RCC 7860 (cell line): Measurements from ENCODE around the gene ZSWIM5.
A peak's percentile ranks its signal among the peaks of the same experiment; 100 is the strongest.

Experiments
- DNase-seq: peaks from one replicate; pipeline ENCODE4 v3.0.0-alpha.2; 2015; ENCODE audit warnings: low spot score
- FAIRE-seq: peaks from 2 replicates; lab custom pipeline; 2012; peaks lifted over from hg19 to GRCh38; lab: Jason Lieb, UNC

Gene ZSWIM5

GRCh38 chr1:45037456-45037855 lies 168.9 kb downstream of the ZSWIM5 start:
- no peak for FAIRE-seq

GRCh38 chr1:45035631-45036301 lies 170.6 kb downstream of the ZSWIM5 start:
- FAIRE-seq (no peak), DNase-seq (no peak)

More at GRCh38 chr1:45037456-45037855, 168.9 kb downstream of the ZSWIM5 start:
- no peak for DNase-seq

- DNase-seq (no peak), FAIRE-seq (no peak)
Observed at GRCh38 chr1:45033356-45033755, 173.0 kb downstream of the ZSWIM5 start.

GRCh38 chr1:45032837-45033236 lies 173.6 kb downstream of the ZSWIM5 start:
- FAIRE-seq (no peak), DNase-seq (no peak)

GRCh38 chr1:45026446-45026845 lies 180.0 kb downstream of the ZSWIM5 start:
- no peak for FAIRE-seq
- no peak for DNase-seq

GRCh38 chr1:45023663-45024062 lies 182.7 kb downstream of the ZSWIM5 start:
- DNase-seq (no peak), FAIRE-seq (no peak)

GRCh38 chr1:45018599-45019230 lies 187.7 kb downstream of the ZSWIM5 start:
- FAIRE-seq, result no peak
- DNase-seq, result peak; percentile 38

- no peak for FAIRE-seq
- DNase-seq, result no peak
Observed at GRCh38 chr1:45016767-45017166, 189.6 kb downstream of the ZSWIM5 start.

GRCh38 chr1:45016090-45016697 lies 190.2 kb downstream of the ZSWIM5 start:
- DNase-seq (no peak), FAIRE-seq (no peak)

GRCh38 chr1:45015683-45016082 lies 190.7 kb downstream of the ZSWIM5 start:
- no peak for FAIRE-seq
- DNase-seq, result no peak

- FAIRE-seq, result no peak
Observed at GRCh38 chr1:45014321-45015028, 191.9 kb downstream of the ZSWIM5 start.

GRCh38 chr1:45013551-45014209 lies 192.7 kb downstream of the ZSWIM5 start:
- FAIRE-seq, result no peak
- no peak for DNase-seq

More at GRCh38 chr1:45014321-45015028, 191.9 kb downstream of the ZSWIM5 start:
- peak; percentile 63 for DNase-seq

- no peak for FAIRE-seq
- peak; percentile 72 for DNase-seq
Observed at GRCh38 chr1:45012639-45013278, 193.6 kb downstream of the ZSWIM5 start.

GRCh38 chr1:45011837-45012638 lies 194.4 kb downstream of the ZSWIM5 start, which contains the start of gene UROD:
TSS of gene UROD (plus strand) at chr1:45012254. CDS start at chr1:45012266, 12 bp downstream.
- FAIRE-seq (peak; percentile 89), DNase-seq (peak; percentile 95)

GRCh38 chr1:45010855-45011811 lies 195.3 kb downstream of the ZSWIM5 start, which contains the start of gene HECTD3:
TSS of gene HECTD3 (minus strand) at chr1:45011324. CDS start at chr1:45011257, 67 bp downstream.
- FAIRE-seq (no peak), DNase-seq (peak; percentile 57)

GRCh38 chr1:45009956-45010854 lies 196.2 kb downstream of the ZSWIM5 start:
- DNase-seq (no peak), FAIRE-seq (no peak)

GRCh38 chr1:45009296-45009865 lies 197.0 kb downstream of the ZSWIM5 start:
- no peak for FAIRE-seq
- DNase-seq, result no peak
